HepG2 (cell line): ENCODE results near the gene BTNL3.

Source experiments
- EP300 ChIP-seq, 3 experiments: sonication (generic) in 1 of 3; formaldehyde crosslinking in 1 of 3; IDR thresholded peaks; 2 replicates each; pipeline versions ENCODE4 v1.5.1 to v1.6.1; 2011 to 2020; ENCODE audit warnings: low read depth in 2 of 3, low read length in 2 of 3, borderline replicate concordance in 1 of 3, improper control_type of control experiment in 1 of 3, mild to moderate bottlenecking in 1 of 3, missing genetic modification reagents in 1 of 3, moderate library complexity in 1 of 3
- EZH2 ChIP-seq: conservative IDR thresholded peaks from 2 replicates; pipeline ENCODE4 v1.6.1; 2012; ENCODE audit warnings: mild to moderate bottlenecking, low read depth, low read length, moderate library complexity
- FOXM1 ChIP-seq: sonication (generic); formaldehyde crosslinking; IDR thresholded peaks from 2 replicates; pipeline ENCODE4 v1.5.0; 2020; ENCODE audit warnings: missing genetic modification reagents
- RELA ChIP-seq: sonication (generic); formaldehyde crosslinking; IDR thresholded peaks from 2 replicates; pipeline ENCODE4 v1.4.0; 2020; ENCODE audit warnings: missing genetic modification reagents
- RFX5 ChIP-seq: IDR thresholded peaks from 2 replicates; pipeline ENCODE4 v1.6.1; 2011; ENCODE audit warnings: low read depth, low read length, improper control_type of control experiment
- SMARCC2 ChIP-seq: fragments of 450-650 bp; IDR thresholded peaks from 2 replicates; pipeline ENCODE4 v1.6.1; 2017; ENCODE audit warnings: antibody characterized with exemption, mild to moderate bottlenecking
- ZNF235 ChIP-seq: sonication (generic); formaldehyde crosslinking; IDR thresholded peaks from 2 replicates; pipeline ENCODE4 v1.8.1; 2023; ENCODE audit warnings: mild to moderate bottlenecking, missing genetic modification reagents, borderline replicate concordance
- ZNF282 ChIP-seq: fragments of 450-650 bp; IDR thresholded peaks from 2 replicates; pipeline ENCODE4 v1.6.1; 2018; ENCODE audit not compliant: partially characterized antibody
- TF ChIP-seq, protein P1 (sequence below): sonication (generic); formaldehyde crosslinking; IDR thresholded peaks from 2 replicates; pipeline ENCODE4 v1.4.0; 2020; ENCODE audit warnings: mild to moderate bottlenecking, low read depth, missing genetic modification reagents
- TF ChIP-seq, protein P2 (sequence below): sonication (generic); formaldehyde crosslinking; IDR thresholded peaks from 2 replicates; pipeline ENCODE4 v1.5.0; 2020; ENCODE audit warnings: mild to moderate bottlenecking, missing genetic modification reagents, moderate library complexity
- TF ChIP-seq, protein P3 (sequence below), 2 experiments: IDR thresholded peaks; 2 replicates each; pipeline ENCODE4 v1.6.1; 2011 to 2012; ENCODE audit warnings: low read length in 2 of 2, borderline replicate concordance in 1 of 2, low read depth in 1 of 2, mild to moderate bottlenecking in 1 of 2, moderate library complexity in 1 of 2

DNA sequence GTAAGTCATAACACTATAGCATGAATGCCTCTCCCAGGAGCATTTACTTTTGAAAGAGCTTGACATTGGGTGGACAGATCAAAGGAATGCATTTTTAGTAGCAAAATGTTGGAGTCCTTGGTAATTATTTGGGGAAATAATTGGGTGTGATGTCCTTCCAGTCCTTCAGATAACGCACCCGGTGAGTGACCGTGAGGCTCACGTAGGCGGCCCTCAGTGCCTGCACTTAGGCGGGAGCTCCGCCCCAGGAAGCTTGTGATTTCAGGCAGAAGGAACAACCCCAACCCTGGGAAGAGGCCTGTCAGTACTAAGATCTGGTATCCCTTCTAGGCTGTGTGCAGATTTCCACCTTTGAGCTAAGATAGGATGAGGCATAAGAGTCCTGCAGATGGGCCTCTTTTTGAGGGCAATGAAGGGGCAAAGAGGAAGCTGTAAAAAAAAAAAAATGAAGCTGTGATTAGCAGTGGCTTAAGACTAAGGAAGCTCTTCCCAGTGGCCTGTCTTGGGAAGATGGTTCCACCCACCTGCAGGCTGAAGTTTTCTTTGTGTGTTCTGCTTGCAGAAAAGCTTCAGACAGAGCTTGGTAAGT is 66.3 kb downstream of the BTNL3 start:
- TF ChIP-seq, protein P1, sequence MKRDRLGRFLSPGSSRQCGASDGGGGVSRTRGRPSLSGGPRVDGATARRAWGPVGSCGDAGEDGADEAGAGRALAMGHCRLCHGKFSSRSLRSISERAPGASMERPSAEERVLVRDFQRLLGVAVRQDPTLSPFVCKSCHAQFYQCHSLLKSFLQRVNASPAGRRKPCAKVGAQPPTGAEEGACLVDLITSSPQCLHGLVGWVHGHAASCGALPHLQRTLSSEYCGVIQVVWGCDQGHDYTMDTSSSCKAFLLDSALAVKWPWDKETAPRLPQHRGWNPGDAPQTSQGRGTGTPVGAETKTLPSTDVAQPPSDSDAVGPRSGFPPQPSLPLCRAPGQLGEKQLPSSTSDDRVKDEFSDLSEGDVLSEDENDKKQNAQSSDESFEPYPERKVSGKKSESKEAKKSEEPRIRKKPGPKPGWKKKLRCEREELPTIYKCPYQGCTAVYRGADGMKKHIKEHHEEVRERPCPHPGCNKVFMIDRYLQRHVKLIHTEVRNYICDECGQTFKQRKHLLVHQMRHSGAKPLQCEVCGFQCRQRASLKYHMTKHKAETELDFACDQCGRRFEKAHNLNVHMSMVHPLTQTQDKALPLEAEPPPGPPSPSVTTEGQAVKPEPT (CRISPR knock-in tag) = no peak
- TF ChIP-seq ZNF282 = no peak
- no peak for TF ChIP-seq FOXM1 (CRISPR knock-in tag)
- no peak for TF ChIP-seq EP300 (IDR thresholded peaks at IDR 0.05; ENCODE audit: low read depth in 2 of 2, low read length in 2 of 2)
- TF ChIP-seq EP300 (CRISPR knock-in tag; IDR thresholded peaks at IDR 0.05; ENCODE audit: borderline replicate concordance) = no peak
- TF ChIP-seq EZH2 = no peak
- TF ChIP-seq RELA (CRISPR knock-in tag) = no peak
- no peak for TF ChIP-seq RFX5
- TF ChIP-seq, protein P2, sequence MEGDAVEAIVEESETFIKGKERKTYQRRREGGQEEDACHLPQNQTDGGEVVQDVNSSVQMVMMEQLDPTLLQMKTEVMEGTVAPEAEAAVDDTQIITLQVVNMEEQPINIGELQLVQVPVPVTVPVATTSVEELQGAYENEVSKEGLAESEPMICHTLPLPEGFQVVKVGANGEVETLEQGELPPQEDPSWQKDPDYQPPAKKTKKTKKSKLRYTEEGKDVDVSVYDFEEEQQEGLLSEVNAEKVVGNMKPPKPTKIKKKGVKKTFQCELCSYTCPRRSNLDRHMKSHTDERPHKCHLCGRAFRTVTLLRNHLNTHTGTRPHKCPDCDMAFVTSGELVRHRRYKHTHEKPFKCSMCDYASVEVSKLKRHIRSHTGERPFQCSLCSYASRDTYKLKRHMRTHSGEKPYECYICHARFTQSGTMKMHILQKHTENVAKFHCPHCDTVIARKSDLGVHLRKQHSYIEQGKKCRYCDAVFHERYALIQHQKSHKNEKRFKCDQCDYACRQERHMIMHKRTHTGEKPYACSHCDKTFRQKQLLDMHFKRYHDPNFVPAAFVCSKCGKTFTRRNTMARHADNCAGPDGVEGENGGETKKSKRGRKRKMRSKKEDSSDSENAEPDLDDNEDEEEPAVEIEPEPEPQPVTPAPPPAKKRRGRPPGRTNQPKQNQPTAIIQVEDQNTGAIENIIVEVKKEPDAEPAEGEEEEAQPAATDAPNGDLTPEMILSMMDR = no peak
- TF ChIP-seq, protein P3, sequence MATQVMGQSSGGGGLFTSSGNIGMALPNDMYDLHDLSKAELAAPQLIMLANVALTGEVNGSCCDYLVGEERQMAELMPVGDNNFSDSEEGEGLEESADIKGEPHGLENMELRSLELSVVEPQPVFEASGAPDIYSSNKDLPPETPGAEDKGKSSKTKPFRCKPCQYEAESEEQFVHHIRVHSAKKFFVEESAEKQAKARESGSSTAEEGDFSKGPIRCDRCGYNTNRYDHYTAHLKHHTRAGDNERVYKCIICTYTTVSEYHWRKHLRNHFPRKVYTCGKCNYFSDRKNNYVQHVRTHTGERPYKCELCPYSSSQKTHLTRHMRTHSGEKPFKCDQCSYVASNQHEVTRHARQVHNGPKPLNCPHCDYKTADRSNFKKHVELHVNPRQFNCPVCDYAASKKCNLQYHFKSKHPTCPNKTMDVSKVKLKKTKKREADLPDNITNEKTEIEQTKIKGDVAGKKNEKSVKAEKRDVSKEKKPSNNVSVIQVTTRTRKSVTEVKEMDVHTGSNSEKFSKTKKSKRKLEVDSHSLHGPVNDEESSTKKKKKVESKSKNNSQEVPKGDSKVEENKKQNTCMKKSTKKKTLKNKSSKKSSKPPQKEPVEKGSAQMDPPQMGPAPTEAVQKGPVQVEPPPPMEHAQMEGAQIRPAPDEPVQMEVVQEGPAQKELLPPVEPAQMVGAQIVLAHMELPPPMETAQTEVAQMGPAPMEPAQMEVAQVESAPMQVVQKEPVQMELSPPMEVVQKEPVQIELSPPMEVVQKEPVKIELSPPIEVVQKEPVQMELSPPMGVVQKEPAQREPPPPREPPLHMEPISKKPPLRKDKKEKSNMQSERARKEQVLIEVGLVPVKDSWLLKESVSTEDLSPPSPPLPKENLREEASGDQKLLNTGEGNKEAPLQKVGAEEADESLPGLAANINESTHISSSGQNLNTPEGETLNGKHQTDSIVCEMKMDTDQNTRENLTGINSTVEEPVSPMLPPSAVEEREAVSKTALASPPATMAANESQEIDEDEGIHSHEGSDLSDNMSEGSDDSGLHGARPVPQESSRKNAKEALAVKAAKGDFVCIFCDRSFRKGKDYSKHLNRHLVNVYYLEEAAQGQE (IDR thresholded peaks at IDR 0.05; ENCODE audit: borderline replicate concordance in 1 of 2, low read depth in 1 of 2, low read length in 2 of 2) = no peak
- TF ChIP-seq SMARCC2 = no peak
- TF ChIP-seq ZNF235 (CRISPR knock-in tag) = no peak
